Stimulated activated CD4-positive, alpha-beta T cell treated with anti-CD3 and anti-CD28 coated beads, Interleukin-1b, Interleukin-23, amount 100 ng/mL, for 48 hours (primary cell): ENCODE results near the gene HYDIN.

Experiments
- DNase-seq: peaks from one replicate; pipeline ENCODE4 v3.0.0-alpha.2; 2020

The HYDIN gene

DNA sequence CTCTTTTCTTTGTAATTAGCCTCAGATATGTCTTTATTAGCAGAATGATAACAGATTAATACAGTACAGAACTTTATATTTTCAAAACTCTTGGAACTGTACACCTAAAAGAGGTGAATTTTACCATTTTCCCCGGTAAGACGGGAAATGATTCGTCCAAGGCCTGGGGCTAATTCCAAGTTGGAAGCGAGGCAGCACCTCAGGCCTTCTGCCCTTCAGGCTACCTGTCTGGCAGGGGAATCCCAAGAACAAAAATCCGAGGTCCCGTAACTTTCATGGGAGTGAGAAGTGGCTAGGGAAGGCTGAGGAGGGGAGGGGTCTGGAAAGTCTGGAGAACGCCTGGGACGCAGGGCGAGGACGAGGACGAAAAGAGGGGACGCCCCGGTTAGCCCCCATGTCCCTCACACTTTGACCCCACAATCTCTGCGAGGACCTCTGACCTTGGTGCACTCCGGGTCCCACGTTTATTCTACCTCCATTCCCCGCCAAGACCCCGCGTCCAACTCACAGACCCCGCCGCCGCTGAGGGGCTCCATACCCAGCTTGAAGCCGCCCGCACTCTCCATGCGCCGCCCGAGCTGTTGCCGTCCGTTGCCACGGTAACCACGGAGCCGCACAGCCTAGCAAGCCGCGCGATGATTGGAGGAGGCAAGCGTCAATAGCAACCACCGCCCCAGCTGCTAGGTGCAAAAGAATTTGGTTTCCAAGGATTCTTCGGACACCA, at the start of gene HYDIN:
HYDIN (minus strand) TSS at position 601 of the 724 bp plus-strand sequence. CDS start 43,827 bp downstream, outside the sequence.
- peak; percentile 26 for DNase-seq

DNA sequence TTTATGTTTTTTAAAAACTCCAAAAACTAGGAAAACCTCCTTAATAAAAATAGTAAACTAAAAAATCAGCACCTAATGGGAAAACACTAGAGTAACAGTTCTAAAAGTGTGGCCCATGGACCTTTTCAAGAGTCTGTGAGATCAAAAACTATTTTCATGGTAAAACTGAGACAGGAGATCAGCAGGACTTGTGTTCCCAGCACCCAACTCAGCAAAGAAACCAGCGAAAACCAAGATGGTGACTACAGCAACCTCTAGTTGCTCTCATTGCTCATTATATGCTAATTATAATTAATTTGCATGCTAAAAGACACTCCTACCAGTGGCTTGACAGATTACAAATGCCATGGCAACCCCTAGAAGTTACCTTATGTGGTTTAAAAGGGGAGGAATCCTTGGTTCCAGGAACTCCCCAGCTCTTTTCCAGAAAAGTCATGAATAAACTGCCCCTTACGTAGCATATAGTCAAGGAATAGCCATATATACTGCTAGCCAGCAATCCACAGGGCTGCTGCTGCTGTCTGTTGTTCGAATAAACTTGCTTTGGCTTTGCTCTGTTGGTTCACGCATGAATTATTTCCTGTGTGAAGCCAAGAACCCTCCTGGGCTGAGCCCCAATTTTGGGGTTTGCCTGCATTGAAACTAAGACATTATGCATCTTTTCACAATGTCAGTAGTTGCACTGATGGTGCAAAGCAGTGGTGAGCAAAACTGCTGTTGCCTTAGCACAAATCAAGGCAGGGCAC, 46.2 kb upstream of the HYDIN start:
- DNase-seq = no peak

DNA sequence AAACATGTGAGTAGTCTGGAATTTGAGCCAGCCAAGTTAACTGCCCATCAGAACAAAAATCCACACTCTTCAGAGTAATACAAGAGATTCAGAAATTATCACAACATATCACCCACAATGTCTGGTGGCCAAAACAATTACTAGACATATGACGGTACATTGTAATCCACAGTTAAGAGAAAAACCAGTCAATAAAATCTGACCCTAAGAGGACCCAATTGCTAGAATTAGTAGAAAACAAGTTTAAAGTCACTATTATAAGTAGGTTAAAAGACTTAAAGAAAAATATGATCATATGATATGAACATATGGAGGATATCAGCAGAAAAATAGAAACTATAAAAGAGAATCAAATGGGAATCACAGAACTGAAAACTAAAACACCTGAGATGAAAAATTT, 42.9 kb upstream of the HYDIN start:
- no peak for DNase-seq

DNA sequence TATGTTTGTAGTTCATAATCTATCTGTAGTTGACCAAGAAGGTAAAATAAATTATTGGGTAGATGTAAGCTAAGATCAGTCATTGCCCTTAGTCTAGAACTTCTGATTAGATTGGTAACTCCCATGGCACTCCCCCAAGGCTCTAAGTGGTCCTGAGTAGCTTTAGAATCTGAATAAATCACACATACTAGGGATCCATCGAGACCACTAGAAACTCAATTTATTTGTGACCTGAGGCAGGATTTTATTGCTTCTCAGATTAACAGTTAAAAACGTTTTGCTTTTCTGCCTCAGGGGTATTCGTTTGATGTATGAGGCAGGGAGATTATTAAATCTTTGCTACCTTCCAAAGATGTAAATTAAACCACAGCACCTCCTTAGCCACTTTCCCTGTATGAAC, 33.8 kb upstream of the HYDIN start:
- no peak for DNase-seq

DNA sequence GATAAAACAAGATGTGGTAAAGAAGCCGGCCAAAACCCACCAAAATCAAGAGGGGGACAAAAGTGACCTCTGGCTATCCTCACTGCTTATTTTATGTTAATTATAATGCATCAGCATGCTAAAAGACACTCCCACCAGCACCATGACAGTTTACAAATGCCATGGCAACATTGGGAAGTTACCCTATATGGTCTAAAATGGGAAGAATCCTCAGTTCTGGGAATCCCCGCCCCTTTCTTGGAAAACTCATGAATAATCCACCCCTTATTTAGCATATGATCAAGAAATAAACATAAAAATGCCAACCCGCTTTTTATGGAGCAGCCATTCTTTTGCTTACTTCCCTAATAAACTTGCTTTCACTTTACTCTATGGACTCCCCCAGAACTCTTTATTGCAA, 33.1 kb upstream of the HYDIN start:
- DNase-seq = no peak

DNA sequence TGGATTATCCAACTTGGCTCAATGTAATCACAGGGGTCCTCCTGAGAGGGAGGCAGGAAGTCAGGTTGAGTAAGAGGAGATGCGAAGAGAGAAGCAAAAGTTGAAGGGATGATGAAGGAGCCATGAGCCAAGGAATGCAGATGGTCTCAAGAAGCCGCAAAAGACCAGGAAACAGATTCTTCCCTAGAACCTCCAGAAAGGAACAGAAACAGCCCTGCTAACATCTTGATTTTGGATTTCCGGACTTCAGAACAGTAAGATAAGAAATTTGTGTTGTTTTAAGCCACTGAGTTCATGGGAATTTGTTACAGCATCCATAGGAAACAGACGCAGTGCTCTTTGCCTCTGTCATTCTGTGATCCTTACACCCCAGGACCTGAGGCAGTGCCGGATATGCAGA, 31.9 kb upstream of the HYDIN start:
- no peak for DNase-seq

DNA sequence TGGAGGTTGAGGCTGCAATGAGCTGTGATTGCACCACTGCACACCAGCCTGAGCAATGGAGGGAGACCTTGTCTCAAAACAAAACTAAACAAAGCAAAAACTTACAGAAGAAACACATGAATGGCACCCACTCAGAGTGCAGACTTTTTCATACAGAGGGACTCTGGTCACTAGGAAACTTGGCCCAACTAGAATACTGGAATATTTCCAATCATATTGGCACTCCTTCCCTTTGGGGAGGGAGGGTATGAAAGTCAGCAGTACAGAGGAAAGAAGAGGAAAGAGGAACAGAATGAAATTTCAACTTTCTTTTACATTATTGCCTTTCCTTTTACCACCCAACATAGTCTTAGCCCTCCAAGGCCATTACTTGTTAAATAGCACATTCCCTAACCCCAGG, 30.5 kb upstream of the HYDIN start:
- DNase-seq = no peak

DNA sequence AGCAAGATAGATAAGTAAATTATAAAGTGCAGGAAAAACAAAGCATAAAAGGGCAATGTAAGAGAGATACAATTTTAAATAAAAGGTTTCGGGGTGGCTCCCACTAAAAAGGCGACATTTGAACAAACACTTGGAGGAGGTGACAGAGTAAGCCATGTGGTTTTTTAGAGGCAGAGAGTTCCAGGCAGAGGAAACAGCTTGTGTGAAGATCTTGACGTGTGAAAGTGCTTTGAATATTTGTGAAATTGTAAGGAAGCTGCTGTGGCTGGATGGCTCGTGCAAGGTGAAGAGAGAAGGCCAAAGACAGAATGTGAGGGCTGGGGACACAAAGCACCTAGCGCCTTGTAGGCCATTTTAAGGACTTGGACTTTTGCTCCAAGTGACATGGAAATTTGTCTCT, 28.6 kb upstream of the HYDIN start:
- no peak for DNase-seq

DNA sequence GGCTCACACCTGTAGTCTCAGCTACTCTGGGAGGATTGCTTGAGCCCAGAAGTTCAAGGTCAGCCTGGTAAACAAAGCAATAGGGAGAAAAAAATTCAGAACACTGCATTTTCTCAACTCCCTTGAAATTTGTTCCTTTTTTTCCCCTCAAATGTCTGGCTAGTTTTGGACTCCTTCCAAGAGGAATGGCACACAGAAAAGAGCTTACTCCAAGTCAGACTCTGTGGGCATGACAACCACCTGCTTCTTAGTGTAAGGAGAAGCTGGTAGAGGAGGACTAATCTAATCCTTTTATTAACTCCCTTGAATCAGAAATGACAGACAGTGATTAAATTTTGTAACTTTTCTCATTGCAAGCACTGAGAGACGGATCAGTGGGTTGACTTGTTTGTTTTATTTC, 27.9 kb upstream of the HYDIN start:
- DNase-seq = no peak

DNA sequence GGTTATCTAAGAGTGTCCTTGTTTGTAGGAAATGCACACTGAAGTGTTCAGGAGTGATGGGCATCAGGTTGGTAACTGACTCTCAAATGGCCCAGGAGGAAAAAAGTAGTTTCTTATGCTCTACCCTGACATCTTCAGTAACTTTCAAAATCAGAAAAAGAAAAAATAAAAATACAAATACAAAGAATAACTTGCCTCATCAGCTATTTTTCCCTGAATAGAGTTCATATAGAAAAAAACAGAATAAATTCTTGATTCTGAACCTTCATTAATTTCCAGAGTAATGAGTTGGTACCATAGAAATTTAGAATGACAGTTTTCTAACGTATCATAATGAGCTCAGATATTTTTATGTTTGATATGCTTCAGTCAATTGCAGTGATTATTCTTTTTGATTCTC, 27.2 kb upstream of the HYDIN start:
- DNase-seq = no peak

DNA sequence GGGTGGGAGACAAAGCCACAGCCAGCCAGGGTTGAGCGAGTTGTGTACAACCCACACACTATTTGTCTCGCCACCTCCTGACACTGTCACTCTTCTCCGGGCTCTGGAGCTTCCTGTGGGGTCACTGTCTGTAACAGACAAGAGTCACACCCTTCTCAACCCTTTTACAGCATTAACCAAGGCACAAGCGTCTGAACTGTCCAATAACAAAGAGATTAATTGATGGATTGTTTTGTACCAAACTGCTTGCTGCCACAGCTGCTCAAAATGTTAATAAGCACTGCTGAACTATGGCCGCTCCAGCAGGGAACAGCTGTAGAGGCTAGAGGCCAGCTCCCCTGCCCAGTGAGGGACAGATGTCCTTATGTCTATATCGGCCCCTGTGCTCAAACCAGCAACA, 25.2 kb upstream of the HYDIN start:
- DNase-seq = no peak

DNA sequence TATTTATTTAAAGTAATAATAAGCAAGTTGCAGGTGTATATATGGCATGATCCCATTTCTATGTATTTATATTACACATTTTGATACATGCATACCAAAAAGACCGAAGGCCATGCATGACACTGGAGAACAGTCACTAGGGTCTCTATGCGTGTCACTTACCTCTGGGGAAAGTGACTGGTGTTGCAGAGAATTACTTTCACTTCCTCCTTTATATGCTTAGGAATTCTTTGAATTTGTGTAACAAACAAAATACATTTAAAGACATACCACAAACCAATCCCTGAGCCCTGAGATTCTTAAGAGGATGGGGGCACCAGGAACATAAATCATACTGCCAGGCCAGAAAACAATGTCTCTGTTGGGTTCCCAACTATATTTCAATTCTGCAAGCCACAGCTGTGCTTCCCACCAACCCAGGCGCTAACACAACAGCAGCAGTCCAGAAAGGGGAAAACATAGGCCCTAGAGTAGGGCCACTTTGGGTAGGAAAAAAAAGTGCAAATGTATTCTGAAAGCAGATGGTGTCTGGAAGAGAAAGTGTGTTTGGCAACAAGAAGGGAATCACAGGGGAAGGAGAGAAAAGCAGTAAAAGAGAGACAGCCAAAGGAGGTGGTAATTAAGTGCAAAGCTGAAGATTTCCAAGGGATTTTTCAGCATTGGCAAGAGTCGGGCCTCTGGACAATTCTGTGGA, 24.5 kb upstream of the HYDIN start:
- DNase-seq = no peak

DNA sequence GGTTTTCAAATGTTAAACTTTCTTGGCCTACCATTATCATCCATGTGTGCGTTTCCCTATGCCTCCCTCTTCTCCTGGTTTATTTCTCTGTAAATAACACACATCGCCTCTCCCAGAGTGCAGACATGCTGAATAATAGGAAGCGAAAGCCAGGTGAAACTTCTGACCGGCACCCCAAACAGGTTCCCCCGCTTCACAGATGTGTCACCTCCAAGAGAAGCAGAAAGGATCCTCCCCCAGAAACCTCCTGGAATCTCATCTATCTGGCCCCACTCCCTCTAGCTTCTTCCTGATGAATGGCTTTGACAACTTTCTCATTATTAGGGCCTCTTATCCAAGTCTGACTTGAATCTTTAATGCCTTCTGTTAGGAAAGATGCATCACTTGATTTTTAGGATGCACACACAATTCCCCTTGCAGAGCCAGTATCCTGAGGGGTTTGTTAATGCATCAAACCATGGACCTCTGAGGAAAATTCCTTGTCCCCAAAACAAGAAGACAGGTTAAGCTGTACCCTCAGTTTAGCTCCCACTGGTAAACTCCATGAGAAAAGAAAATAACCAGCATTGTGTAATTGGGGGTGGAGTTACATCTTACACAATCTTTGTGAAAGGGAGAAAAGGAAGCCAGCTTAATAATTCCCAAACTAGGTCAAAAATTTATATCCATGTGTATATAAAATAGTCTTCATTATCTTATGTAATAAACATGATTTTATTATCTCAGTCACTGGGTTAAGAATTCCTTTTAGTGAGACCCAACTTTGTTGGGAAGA, 20.1 kb upstream of the HYDIN start:
- DNase-seq = no peak

DNA sequence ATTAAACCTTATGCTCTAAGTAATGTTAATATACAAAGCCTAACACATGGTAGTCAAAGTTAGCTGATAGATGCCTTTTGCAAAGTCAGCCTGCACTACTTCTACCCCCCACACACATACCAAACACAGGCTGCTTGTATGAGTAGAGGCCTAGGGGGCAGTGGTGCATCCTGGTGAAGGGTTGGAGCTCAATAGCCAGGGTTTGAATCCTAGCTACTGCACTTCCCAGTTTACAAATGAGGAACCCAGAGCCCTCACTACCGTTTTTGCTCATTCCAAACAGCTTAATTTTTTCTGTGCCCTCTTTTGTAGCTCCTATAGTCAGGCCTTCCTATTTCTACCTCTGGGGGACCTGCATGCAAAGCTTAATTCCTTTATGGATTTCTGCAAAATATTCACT, 18.9 kb upstream of the HYDIN start:
- DNase-seq = no peak

DNA sequence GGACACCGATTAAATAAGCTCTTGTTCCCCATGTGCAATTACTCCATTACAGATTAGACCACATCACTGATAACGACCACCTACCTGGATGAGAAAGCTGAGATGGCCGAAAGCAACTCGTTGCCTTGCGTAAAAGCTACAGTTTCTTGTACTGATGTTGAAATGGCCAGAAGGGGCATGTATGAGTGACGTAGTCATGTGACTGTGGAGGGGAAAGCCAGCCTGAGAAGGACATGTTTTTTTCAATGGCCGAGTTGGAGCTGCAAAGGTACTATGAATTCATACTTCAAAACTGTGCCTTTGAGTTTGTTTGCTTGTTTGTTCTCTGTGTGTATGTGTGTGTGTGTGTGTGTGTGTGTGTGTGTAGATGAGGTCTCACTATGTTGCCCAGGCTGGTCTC, 17.0 kb upstream of the HYDIN start:
- no peak for DNase-seq

DNA sequence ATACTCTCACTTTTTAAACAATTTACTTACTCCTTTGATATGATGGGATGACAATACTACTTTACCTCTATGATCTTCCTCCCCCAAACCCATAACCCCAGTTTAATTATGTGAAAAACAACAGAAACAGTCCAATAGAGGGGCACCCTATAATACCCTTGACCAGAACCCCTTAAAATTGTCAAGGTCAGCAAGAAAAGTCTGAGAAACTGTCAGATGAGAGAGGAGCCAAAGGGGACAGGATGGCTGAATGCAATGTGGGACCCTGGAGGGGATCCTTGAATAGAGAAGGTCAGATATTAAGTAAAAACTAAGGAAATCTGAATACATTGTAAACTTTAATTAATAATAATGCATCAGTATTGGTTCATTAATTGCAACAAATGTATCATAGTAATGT, 15.8 kb upstream of the HYDIN start:
- DNase-seq = no peak

DNA sequence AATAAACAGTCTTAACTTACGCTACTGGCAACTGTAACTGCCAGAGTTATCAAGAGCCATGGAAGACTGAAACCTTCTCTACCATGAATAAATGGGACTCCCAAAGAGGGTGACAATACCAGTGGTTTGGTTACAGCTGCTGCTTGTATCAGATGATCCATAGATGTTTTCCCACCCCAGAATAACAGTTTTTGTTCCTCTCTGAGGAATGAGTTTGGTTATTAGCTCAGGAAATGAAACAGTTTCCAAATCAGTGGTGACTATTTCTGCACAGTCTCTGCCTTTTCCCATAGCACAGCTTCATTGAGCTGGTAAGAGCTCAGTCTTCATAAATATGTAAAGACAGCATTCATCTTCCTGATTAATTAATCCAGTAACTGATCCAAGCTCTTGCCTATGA, 14.0 kb upstream of the HYDIN start:
- DNase-seq = no peak

DNA sequence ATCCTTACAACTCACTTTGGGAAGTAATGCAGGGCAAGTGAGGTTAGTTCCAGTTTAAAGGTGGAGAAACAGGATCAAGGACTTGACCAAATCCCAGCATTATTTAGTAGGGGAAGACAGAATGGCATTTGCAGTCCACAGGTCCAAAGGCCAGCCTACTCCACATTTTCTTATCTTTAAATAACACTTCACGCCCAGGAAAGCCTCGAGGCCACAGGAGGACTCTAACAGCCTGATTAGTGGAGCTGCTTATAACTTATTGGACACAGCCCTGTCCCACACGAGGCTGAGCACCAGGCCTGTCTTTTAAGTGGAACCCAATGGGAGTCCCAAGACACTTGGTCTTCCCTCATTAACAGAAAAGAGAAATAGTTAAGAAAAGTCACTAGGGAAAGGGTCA, 12.1 kb upstream of the HYDIN start:
- no peak for DNase-seq

DNA sequence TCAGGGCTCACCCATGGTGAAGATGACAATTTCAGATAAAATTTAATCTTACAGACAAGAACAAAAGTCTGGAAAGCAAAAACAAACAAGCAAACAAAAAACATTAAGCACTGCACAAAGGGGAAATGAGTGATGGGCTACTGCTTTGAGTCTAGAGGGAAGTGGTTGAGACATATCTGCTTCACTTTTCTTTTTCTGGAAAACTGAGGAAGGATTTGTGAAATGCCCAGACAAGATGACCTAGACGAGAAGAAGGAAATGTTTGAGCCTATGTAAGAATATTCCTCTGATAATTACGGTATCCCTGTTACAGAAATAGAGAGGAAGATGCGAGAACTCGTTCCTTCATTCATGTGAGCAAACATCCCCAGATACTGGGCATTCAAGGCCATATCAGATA, 11.5 kb upstream of the HYDIN start:
- DNase-seq = no peak

DNA sequence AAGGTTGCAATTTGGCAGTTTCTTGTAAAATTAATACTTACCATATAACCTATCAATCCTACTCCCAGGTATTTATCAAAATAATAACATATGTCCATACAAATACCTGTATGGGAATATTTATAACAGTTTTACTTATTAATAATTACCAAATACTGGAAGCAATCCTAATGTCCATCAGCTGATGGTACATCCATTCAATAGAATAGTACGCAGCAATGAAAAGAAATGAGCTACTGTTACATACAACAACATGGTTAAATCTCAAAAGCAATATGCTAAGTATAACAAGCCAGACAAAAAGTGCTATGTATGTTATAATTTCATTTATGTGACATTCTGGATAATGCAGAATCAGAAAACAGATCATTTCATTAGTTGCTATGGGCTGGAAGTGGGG, 1.2 kb downstream of the HYDIN start:
- no peak for DNase-seq

DNA sequence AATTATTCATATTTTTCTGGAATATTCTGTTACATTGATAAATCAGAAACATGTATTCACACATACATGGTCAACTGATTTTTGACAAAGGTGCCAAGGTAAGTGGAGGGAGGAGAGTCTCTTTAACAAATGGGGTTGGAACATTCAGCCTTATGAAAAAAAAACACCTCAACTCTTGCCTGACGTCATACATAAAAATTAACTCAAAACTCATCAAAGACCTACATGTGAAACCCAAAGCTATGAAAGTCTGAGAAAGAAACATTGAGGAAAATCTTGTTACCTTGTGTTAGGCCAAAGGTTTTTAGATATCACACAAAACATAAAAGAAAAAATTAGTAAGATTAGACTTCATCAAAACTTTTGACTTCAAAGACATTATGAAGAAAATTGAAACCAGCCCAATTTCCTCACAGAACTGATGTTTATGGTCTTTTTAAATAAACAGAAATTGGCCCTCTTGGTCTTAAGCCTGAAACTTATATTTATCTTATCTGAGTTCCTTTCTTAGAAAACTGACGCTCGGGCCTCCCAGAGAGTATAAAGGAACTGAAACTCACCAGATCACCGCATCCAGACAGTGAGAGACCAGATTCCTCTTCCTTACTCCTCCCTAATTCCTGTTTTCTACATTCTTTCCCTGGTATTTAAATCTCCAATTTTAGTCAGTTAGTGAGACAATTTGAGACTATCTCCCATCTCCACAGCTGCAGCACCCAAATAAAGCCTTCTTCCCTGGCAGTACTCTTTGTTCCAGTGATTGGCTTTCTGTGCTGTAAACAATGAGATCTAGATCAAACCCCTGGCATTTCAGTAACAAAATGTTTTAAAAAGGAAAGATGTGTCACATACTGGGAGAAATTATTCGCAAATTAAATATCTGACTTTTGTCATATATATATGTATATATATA, 4.0 kb downstream of the HYDIN start:
- no peak for DNase-seq

DNA sequence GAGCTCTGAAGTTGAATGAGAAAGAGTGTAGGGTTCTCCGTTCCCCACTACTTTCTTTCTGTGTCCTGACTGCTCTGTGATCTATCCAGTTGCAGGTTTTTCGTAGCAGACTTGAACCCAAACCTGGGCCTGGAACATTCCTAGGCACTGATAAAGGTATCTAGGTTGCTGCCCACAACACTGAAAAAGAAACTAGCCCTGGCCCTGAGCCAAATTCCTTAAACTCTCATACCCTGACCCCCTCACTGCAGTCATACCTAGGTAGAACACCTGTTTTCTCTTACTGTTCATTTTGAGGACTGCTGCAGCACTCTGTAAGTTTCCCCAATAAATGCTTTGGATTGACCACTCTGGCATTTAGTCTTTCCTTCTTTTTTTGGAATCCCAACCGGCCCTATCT, 5.4 kb downstream of the HYDIN start:
- DNase-seq = no peak
